Naive thymus-derived CD4-positive, alpha-beta T cell (primary cell): ENCODE data around the gene SKAP1. TPM values are rescaled to one million over a fixed set of nuclear protein-coding genes. Genes with fewer than 3 reads are reported as not detected.
A peak's percentile ranks its signal among the peaks of the same experiment; 100 is the strongest.
"Not testable (repeated sequence)": the region's sequence is repeated elsewhere in the genome, so short reads cannot be mapped to it uniquely, and the experiment has no call there.

Experiments
- ATAC-seq: fragments of 150-1000 bp; cut with Tn5 transposase; 2 replicates; pipeline ENCODE4 v1.10.0; 2021; ENCODE audit warnings: mild to moderate bottlenecking, moderate library complexity
- CTCF ChIA-PET: fragments of 350-600 bp; sonication (Branson Sonifier 250); formaldehyde crosslinking; loops from one replicate; lab custom pipeline; 2021; ENCODE audit warnings: antibody characterized with exemption; lab: Charles Lee
- POLR2A ChIA-PET: fragments of 350-600 bp; sonication (Branson Sonifier 250); formaldehyde crosslinking; loops from one replicate; lab custom pipeline; 2021; ENCODE audit warnings: antibody characterized with exemption, inconsistent platforms; lab: Charles Lee
- DNase-seq, 9 donors: peaks; one replicate each; pipeline versions ENCODE4 v3.0.0 to v3.0.0-alpha.2; 2020 to 2022; ENCODE audit warnings: mixed read lengths in 1 of 9
- H3K27ac ChIP-seq: one replicate; pipeline ENCODE4 v1.7.0; 2013; ENCODE audit warnings: mild to moderate bottlenecking, low read depth, low read length, moderate library complexity
- H3K27me3 ChIP-seq, 2 donors: one replicate each; pipeline ENCODE4 v1.7.0; 2013; ENCODE audit warnings: low read length in 2 of 2, mild to moderate bottlenecking in 2 of 2, moderate library complexity in 2 of 2; ENCODE audit not compliant: control insufficient read depth in 2 of 2, insufficient read depth in 2 of 2
- H3K36me3 ChIP-seq, 3 experiments: 1 replicate in 2 of 3; 2 replicates in 1 of 3; pipeline ENCODE4 v1.7.0; 2013; ENCODE audit warnings: low read length in 3 of 3, mild to moderate bottlenecking in 3 of 3, moderate library complexity in 1 of 3; ENCODE audit not compliant: insufficient read depth in 3 of 3, control insufficient read depth in 2 of 3
- H3K4me1 ChIP-seq, 2 donors: one replicate each; pipeline ENCODE4 v1.7.0; 2013; ENCODE audit warnings: low read length in 2 of 2, mild to moderate bottlenecking in 2 of 2, moderate library complexity in 1 of 2; ENCODE audit not compliant: control insufficient read depth in 2 of 2, insufficient read depth in 2 of 2
- H3K4me3 ChIP-seq: 2 replicates; pipeline ENCODE4 v1.7.0; 2013; ENCODE audit warnings: mild to moderate bottlenecking, low read length
- H3K9me3 ChIP-seq, 3 experiments: 1 replicate in 2 of 3; 2 replicates in 1 of 3; pipeline ENCODE4 v1.7.0; 2013; ENCODE audit warnings: low read length in 3 of 3; ENCODE audit not compliant: control insufficient read depth in 2 of 3
- H3K27ac Mint-ChIP-seq, 9 donors: one replicate each; pipeline ENCODE4 v1.8.0; 2020 to 2022; ENCODE audit warnings: mixed read lengths in 9 of 9, mild to moderate bottlenecking in 8 of 9, moderate library complexity in 5 of 9, inconsistent platforms in 2 of 9
- H3K27me3 Mint-ChIP-seq, 5 donors: one replicate each; pipeline ENCODE4 v1.8.0; 2021 to 2022; ENCODE audit warnings: mixed read lengths in 5 of 5, mild to moderate bottlenecking in 1 of 5
- H3K36me3 Mint-ChIP-seq, 5 donors: one replicate each; pipeline ENCODE4 v1.8.0; 2020 to 2022; ENCODE audit warnings: mixed read lengths in 5 of 5, mild to moderate bottlenecking in 3 of 5, inconsistent platforms in 1 of 5
- H3K4me1 Mint-ChIP-seq, 7 donors: one replicate each; pipeline ENCODE4 v1.8.0; 2020 to 2022; ENCODE audit warnings: mixed read lengths in 7 of 7, mild to moderate bottlenecking in 3 of 7, inconsistent platforms in 1 of 7
- H3K4me3 Mint-ChIP-seq, 10 donors: one replicate each; pipeline ENCODE4 v1.8.0; 2020 to 2022; ENCODE audit warnings: mild to moderate bottlenecking in 10 of 10, mixed read lengths in 10 of 10, moderate library complexity in 6 of 10, inconsistent platforms in 2 of 10
- H3K9me3 Mint-ChIP-seq, 11 donors: one replicate each; pipeline ENCODE4 v1.8.0; 2020 to 2022; ENCODE audit warnings: mixed read lengths in 11 of 11, mild to moderate bottlenecking in 4 of 11, inconsistent platforms in 1 of 11, moderate library complexity in 1 of 11
- intact Hi-C, 2 donors: fragments of 100-400 bp; cut with micrococcal nuclease; formaldehyde crosslinking; loops; one replicate each; pipeline ENCODE4 v1.15.1; 2023
- polyA plus RNA-seq, 2 donors: library from polyadenylated mRNA; unstranded; fragments of 300-500 nt; fragmentation: Illumina TruSeq; gene quantifications; one replicate each; pipeline ENCODE4 v1.2.3, GENCODE V29; 2021
- total RNA-seq, 6 experiments: library from RNA in 5 of 6; stranded (reverse) in 5 of 6; gene quantifications; 1 replicate in 5 of 6; 2 replicates in 1 of 6; pipeline ENCODE4 v1.2.3 and lab custom pipeline; 2021 to 2026

The SKAP1 gene
- total and polyA plus RNA-seq, 7 experiments from 2014 or later = 99.3 to 289 (median 109) TPM

DNA sequence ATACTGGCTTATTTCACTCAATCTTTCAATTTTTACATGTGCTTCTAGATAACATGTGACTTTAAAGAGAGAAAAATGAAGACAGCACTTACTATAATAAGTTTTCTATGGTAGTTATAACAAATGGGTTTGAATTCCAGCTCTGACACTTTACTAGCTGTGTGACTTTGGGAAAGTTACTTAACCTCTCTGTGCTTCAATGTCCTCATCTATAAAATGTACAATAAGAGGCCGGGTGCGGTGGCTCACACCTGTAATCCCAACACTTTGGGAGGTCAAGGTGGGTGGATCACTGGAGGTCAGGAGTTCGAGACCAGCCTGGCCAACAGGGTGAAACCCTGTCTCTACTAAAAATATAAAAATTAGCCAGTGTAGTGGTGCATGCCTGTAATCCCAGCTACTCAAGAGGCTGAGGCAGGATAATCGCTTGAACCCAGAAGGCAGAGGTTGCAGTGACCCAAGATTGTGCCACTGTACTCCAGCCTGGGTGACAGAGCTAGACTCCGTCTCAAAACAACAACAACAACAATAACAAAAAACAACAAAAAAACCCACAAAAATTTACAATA, 184.5 kb downstream of the SKAP1 start:
- H3K27me3 ChIP-seq, H3K9me3 ChIP-seq, intact Hi-C loops, H3K27ac ChIP-seq, H3K36me3 ChIP-seq, H3K4me3 ChIP-seq, CTCF ChIA-PET, DNase-seq, H3K4me3 Mint-ChIP-seq, ATAC-seq, H3K27me3 Mint-ChIP-seq, H3K9me3 Mint-ChIP-seq, POLR2A ChIA-PET: not testable (repeated sequence)
- peaks cover 9 to 20% of the 10 kb centered on the region in 2 donors for H3K4me1 ChIP-seq
- Mint-ChIP-seq H3K36me3 (peaks cover 0 to 16% (median 4%) of the 10 kb centered on the region in 5 donors), H3K4me1 (peaks cover 44 to 82% (median 66%) of the 10 kb centered on the region in 7 donors), H3K27ac (peak overlapping the region in 4 of 9 donors; percentile 28 to 49 (median 32))

DNA sequence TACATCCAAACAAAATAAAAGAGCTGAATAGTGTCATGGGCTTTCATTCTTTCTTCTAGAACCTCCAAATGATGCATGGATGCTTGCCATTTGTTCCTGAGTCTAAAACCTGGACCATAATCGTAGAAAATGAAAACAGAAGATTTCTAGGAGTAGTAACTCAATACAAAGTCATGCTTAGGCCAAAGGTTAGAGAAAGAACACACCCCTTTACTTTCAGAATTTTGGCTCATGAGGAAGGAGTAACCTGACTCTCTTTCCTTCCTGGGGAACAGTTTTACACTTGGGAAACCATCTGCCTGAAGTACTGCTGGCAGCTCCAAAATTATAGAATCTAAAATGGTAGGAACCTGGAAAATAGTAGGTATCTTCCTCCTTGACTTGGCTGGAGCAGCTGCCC, 185.2 kb downstream of the SKAP1 start:
- Mint-ChIP-seq H3K27me3 (no peaks in the 10 kb centered on the region), H3K9me3 (no peaks in the 10 kb centered on the region), H3K27ac (peak overlapping the region in 3 of 9 donors; percentile 28 to 49 (median 42)), H3K4me3 (peak overlapping the region in 1 of 10 donors; percentile 33), H3K4me1 (peaks cover 46 to 88% (median 73%) of the 10 kb centered on the region in 7 donors), H3K36me3 (peaks cover 0 to 18% (median 4%) of the 10 kb centered on the region in 5 donors)
- Histone ChIP-seq H3K9me3 (no peaks in the 10 kb centered on the region), H3K27ac (no peak overlapping the region), H3K36me3 (peaks cover 0 to 7% (median 0%) of the 10 kb centered on the region in 3 experiments), H3K4me3 (no peak overlapping the region), H3K27me3 (no peaks in the 10 kb centered on the region), H3K4me1 (peaks cover 9 to 23% of the 10 kb centered on the region in 2 donors)
- ATAC-seq (no peak), DNase-seq (no peak)
- intact Hi-C loops = no loop called here
- CTCF ChIA-PET = interaction anchor here (1.1 kb wide), 1 partner anchor 248 kb away, joined by 3 read pairs; no protein-coding TSS in a partner anchor
- POLR2A ChIA-PET = interaction anchor here (0.6 to 1.5 kb wide), 2 partner anchors 56 to 343 kb away, joined by 3 read pairs; no protein-coding TSS in a partner anchor

GRCh38 chr17:48244121-48244711, 185.8 kb downstream of the SKAP1 start:
- H3K36me3 ChIP-seq = peaks cover 0 to 7% (median 0%) of the 10 kb centered on the region in 3 experiments
- H3K27me3 ChIP-seq = no peaks in the 10 kb centered on the region
- H3K27me3 Mint-ChIP-seq = no peaks in the 10 kb centered on the region
- intact Hi-C loops = no loop called here
- H3K4me1 Mint-ChIP-seq = peaks cover 50 to 93% (median 78%) of the 10 kb centered on the region in 7 donors
- H3K27ac ChIP-seq = no peak overlapping the region
- H3K9me3 ChIP-seq = no peaks in the 10 kb centered on the region
- peak in 4 of 9 donors; percentile 0 to 21 (median 8) for DNase-seq
- POLR2A ChIA-PET = interaction anchor here (0.6 to 1.5 kb wide), 2 partner anchors 55 to 343 kb away, joined by 3 read pairs; no protein-coding TSS in a partner anchor
- H3K36me3 Mint-ChIP-seq = peaks cover 0 to 22% (median 4%) of the 10 kb centered on the region in 5 donors
- peaks cover 9 to 23% of the 10 kb centered on the region in 2 donors for H3K4me1 ChIP-seq
- CTCF ChIA-PET = interaction anchor here (0.8 to 1.1 kb wide), 2 partner anchors 248 to 349 kb away, joined by 3 read pairs; no protein-coding TSS in a partner anchor
- no peak overlapping the region for H3K4me3 ChIP-seq
- H3K27ac Mint-ChIP-seq = peak overlapping the region in 5 of 9 donors; percentile 8 to 42 (median 18)
- H3K4me3 Mint-ChIP-seq = peak overlapping the region in 3 of 10 donors; percentile 0 to 33 (median 5)
- ATAC-seq = no peak
- H3K9me3 Mint-ChIP-seq = no peaks in the 10 kb centered on the region

- Mint-ChIP-seq H3K4me1 (peaks cover 57 to 97% (median 88%) of the 10 kb centered on the region in 7 donors), H3K27ac (peak overlapping the region in 4 of 9 donors; percentile 39 to 58 (median 43)), H3K36me3 (peaks cover 4 to 31% (median 5%) of the 10 kb centered on the region in 5 donors), H3K27me3 (no peaks in the 10 kb centered on the region), H3K9me3 (peaks cover 0 to 1% (median 0%) of the 10 kb centered on the region in 11 donors), H3K4me3 (peak overlapping the region in 2 of 10 donors; percentile 5 to 11)
- H3K27ac ChIP-seq = no peak overlapping the region
- DNase-seq = no peak
- ChIA-PET POLR2A (no interaction called here), CTCF (no interaction called here)
- peaks cover 9 to 31% of the 10 kb centered on the region in 2 donors for H3K4me1 ChIP-seq
- ATAC-seq = no peak
- no peaks in the 10 kb centered on the region for H3K36me3 ChIP-seq
- no peaks in the 10 kb centered on the region for H3K27me3 ChIP-seq
- intact Hi-C loops = no loop called here
- H3K4me3 ChIP-seq = no peak overlapping the region
- H3K9me3 ChIP-seq = no peaks in the 10 kb centered on the region
These were observed 188.1 kb downstream of the SKAP1 start for GRCh38 chr17:48241770-48242497.

DNA sequence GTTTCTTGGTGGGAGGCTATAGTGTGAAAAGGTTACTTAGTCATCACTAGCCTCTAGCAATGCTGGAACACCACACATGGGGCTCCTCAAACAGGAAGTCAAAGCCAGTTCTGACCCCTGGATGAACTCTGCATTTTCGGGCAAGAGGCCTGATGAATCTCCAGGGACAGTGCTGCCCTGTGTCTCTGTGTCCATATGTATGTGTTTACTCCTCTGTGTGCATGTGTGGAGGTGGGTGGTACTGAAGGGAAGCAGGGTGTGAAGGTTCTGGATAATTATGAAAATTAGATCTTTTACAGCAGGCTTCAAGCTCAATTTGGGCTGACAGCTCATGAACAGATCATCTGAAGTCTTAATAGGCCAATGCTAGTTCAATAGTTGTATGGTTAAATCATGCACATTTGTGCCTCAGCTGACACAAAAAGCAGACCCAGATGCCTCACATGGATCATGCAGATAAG, 188.9 kb downstream of the SKAP1 start:
- intact Hi-C loops = no loop called here
- ATAC-seq (peak; percentile 83), DNase-seq (no peak)
- H3K9me3 Mint-ChIP-seq = peaks cover 0 to 1% (median 0%) of the 10 kb centered on the region in 11 donors
- Histone ChIP-seq H3K36me3 (no peaks in the 10 kb centered on the region), H3K27ac (no peak overlapping the region), H3K9me3 (no peaks in the 10 kb centered on the region), H3K4me3 (no peak overlapping the region), H3K4me1 (peaks cover 9 to 33% of the 10 kb centered on the region in 2 donors), H3K27me3 (no peaks in the 10 kb centered on the region)
- no peaks in the 10 kb centered on the region for H3K27me3 Mint-ChIP-seq
- H3K36me3 Mint-ChIP-seq = peaks cover 2 to 32% (median 5%) of the 10 kb centered on the region in 5 donors
- peak overlapping the region in 4 of 10 donors; percentile 2 to 41 (median 6) for H3K4me3 Mint-ChIP-seq
- H3K4me1 Mint-ChIP-seq = peaks cover 55 to 97% (median 89%) of the 10 kb centered on the region in 7 donors
- CTCF ChIA-PET = interaction anchor here (0.6 kb wide), 1 partner anchor 18 kb away, joined by 3 read pairs; no protein-coding TSS in a partner anchor
- POLR2A ChIA-PET = no interaction called here
- H3K27ac Mint-ChIP-seq = peak overlapping the region in 8 of 9 donors; percentile 1 to 58 (median 34)

DNA sequence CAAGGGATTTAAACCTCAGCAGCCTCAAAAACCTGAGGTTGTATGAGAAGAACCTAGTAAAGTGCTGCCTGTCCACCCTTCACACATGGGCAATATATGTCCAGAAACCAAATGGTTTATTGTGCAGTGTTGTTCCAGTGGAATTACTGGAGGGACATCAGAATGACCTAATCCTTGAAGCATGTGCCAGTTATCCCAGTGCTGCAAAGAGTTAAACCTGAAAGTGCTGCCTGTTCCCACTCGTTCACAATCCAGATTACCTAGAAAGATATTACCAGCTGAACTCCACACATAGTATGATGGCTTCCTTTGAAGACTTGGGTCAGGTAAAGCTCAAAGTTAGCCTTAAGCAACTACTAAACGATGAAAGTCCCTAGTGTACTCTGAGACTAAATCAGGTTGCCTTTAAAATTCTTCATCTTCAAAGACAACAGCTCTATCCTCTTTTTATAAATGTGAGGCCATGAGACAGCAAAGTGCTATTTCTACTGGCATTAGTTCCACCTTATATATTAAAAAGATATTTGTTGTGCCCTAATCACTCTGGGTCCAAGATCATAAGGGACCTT, 189.4 kb downstream of the SKAP1 start:
- intact Hi-C loops = no loop called here
- Mint-ChIP-seq H3K4me1 (peaks cover 56 to 97% (median 92%) of the 10 kb centered on the region in 7 donors), H3K27ac (peak overlapping the region in 1 of 9 donors; percentile 58), H3K4me3 (no peak overlapping the region), H3K36me3 (peaks cover 0 to 37% (median 5%) of the 10 kb centered on the region in 5 donors), H3K27me3 (no peaks in the 10 kb centered on the region), H3K9me3 (peaks cover 0 to 1% (median 0%) of the 10 kb centered on the region in 11 donors)
- Histone ChIP-seq H3K27ac (no peak overlapping the region), H3K27me3 (no peaks in the 10 kb centered on the region), H3K4me1 (peaks cover 9 to 33% of the 10 kb centered on the region in 2 donors), H3K9me3 (no peaks in the 10 kb centered on the region), H3K4me3 (no peak overlapping the region), H3K36me3 (no peaks in the 10 kb centered on the region)
- no peak for ATAC-seq
- ChIA-PET POLR2A (interaction anchor here (1.0 kb wide), 1 partner anchor 37 kb away, joined by 3 read pairs; no protein-coding TSS in a partner anchor), CTCF (interaction anchor here (0.6 kb wide), 1 partner anchor 18 kb away, joined by 3 read pairs; no protein-coding TSS in a partner anchor)
- DNase-seq = no peak
